Upper lobe of left lung (tissue), 4 donors: Measurements from ENCODE around the gene HAT1.

Experiments
- POLR2A ChIP-seq, 4 donors: fragments of 450-650 bp; IDR thresholded peaks; one replicate each; pipeline ENCODE4 v1.5.1; 2016 to 2017; ENCODE audit warnings: antibody characterized with exemption in 4 of 4, mild to moderate bottlenecking in 2 of 4
- POLR2AphosphoS5 ChIP-seq, 2 donors: sonication (generic); formaldehyde crosslinking; IDR thresholded peaks; one replicate each; pipeline ENCODE4 v1.5.1; 2017; ENCODE audit warnings: antibody characterized with exemption in 2 of 2
- TF ChIP-seq, protein P1 (sequence below), 6 experiments: fragments of 450-650 bp in 4 of 6; fragments of 200-600 bp in 2 of 6; sonication (generic) in 2 of 6; IDR thresholded peaks; one replicate each; pipeline ENCODE4 v1.5.1; 2016 to 2019; ENCODE audit warnings: antibody characterized with exemption in 6 of 6

DNA sequence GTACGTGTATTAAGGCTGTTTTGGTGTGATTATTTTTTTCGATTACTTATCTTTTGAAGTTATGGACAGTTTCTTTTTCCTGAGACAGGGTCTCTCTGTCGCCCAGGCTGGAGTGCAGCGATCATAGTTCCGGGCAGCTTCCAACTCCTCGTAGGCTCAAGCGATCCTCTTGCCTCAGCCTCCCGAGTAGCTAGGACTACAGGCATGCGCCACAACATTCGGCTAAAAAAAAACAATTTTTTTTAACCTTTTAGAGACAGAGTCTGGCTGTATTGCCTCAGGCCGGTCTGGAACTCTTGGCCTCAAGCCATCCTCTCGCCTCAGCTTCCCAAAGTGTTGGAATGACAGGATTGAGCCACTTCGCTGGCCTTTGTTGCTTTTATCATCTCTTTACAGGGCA, 945 bp downstream of the HAT1 start:
- TF ChIP-seq, protein P1, sequence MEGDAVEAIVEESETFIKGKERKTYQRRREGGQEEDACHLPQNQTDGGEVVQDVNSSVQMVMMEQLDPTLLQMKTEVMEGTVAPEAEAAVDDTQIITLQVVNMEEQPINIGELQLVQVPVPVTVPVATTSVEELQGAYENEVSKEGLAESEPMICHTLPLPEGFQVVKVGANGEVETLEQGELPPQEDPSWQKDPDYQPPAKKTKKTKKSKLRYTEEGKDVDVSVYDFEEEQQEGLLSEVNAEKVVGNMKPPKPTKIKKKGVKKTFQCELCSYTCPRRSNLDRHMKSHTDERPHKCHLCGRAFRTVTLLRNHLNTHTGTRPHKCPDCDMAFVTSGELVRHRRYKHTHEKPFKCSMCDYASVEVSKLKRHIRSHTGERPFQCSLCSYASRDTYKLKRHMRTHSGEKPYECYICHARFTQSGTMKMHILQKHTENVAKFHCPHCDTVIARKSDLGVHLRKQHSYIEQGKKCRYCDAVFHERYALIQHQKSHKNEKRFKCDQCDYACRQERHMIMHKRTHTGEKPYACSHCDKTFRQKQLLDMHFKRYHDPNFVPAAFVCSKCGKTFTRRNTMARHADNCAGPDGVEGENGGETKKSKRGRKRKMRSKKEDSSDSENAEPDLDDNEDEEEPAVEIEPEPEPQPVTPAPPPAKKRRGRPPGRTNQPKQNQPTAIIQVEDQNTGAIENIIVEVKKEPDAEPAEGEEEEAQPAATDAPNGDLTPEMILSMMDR (IDR thresholded peaks at IDR 0.05): no peak
- TF ChIP-seq POLR2A (IDR thresholded peaks at IDR 0.05) (no peak), POLR2AphosphoS5 (IDR thresholded peaks at IDR 0.05) (no peak)
